VCaP (cell line): Measurements from ENCODE around the gene FCHSD2.

Experiments used
- H3K27ac ChIP-seq: fragments of 450-650 bp; 2 replicates; pipeline ENCODE4 v1.5.1; 2017
- TF ChIP-seq, protein P1 (sequence below): fragments of 450-650 bp; conservative IDR thresholded peaks from 2 replicates; pipeline ENCODE4 v1.5.1; 2017; ENCODE audit warnings: mild to moderate bottlenecking, moderate library complexity

The FCHSD2 gene

DNA sequence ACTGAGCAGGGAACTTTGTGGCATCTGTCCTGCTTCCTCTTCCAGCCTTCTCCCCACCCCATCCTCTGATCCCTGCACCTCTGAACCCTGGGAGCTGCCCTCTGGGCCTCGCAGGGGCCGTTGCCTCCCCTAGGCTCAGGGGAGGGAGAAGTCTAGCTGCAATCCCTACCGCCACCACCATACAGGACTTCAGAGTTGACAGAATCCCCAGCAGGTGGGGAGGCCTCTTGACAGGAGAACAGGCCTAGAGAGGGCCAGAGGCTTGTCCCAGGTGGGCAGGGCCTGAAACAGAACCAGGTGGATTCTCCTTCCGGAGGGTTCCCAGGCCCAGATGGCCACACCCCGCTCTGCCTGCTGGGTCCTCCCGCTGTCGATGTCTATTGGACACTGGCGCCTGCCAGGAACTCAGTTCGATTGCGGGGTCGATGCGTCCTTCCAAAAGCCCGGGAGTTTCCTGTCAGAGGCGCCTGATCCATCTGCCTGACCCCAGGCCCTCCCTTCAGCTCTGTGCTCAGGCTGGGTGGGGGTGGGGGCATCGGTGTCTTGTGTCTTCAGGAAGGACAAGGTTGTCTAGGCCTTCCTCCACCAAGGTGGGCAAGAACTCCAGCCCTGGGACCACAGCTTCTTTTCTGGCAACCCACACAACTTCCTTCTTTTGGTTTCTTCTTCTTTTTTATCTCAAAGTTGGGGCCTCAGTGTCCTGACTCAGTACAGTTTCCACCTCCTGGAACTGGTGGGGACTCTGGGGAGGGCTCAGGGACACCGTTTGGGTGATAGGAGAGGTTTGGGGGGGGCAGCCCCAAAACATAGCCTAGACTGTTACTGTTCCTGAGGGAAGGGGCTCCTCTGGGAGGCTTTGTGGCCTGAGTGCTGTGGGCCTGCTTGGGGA, 354.7 kb downstream of the FCHSD2 start:
- H3K27ac ChIP-seq = peak overlapping the region; percentile 32; the same call in 1 of the 2 replicates
- TF ChIP-seq, protein P1, sequence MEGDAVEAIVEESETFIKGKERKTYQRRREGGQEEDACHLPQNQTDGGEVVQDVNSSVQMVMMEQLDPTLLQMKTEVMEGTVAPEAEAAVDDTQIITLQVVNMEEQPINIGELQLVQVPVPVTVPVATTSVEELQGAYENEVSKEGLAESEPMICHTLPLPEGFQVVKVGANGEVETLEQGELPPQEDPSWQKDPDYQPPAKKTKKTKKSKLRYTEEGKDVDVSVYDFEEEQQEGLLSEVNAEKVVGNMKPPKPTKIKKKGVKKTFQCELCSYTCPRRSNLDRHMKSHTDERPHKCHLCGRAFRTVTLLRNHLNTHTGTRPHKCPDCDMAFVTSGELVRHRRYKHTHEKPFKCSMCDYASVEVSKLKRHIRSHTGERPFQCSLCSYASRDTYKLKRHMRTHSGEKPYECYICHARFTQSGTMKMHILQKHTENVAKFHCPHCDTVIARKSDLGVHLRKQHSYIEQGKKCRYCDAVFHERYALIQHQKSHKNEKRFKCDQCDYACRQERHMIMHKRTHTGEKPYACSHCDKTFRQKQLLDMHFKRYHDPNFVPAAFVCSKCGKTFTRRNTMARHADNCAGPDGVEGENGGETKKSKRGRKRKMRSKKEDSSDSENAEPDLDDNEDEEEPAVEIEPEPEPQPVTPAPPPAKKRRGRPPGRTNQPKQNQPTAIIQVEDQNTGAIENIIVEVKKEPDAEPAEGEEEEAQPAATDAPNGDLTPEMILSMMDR = no peak
